Peyer's patch (tissue), 4 donors: ENCODE data around the gene AP2A1. TPM values are rescaled to one million over a fixed set of nuclear protein-coding genes. Genes with fewer than 3 reads are reported as not detected.

Experiments
- DNase-seq, 3 donors: peaks; one replicate each; pipeline ENCODE4 v3.0.0-alpha.2; 2017 to 2019
- H3K27ac ChIP-seq, 4 donors: fragments of 200-600 bp; sonication (generic); one replicate each; pipeline ENCODE4 v1.5.1; 2016 to 2019
- H3K27me3 ChIP-seq, 2 donors: fragments of 200-600 bp; sonication (generic); one replicate each; pipeline ENCODE4 v1.5.1; 2019
- H3K36me3 ChIP-seq, 3 donors: fragments of 200-600 bp; sonication (generic); one replicate each; pipeline ENCODE4 v1.5.1; 2016 to 2019
- H3K4me1 ChIP-seq, 4 donors: fragments of 200-600 bp; sonication (generic); one replicate each; pipeline ENCODE4 v1.5.1; 2016 to 2019
- H3K4me3 ChIP-seq, 4 donors: fragments of 200-600 bp; sonication (generic); 1 replicate in 3 of 4; 2 replicates in 1 of 4; pipeline ENCODE4 v1.5.1; 2016 to 2019; ENCODE audit warnings: mild to moderate bottlenecking in 1 of 4
- H3K9me3 ChIP-seq, 4 donors: fragments of 200-600 bp; sonication (generic); one replicate each; pipeline ENCODE4 v1.5.1; 2016 to 2019; ENCODE audit warnings: mild to moderate bottlenecking in 1 of 4
- CTCF ChIP-seq, 6 experiments: fragments of 450-650 bp in 4 of 6; fragments of 200-600 bp in 2 of 6; sonication (generic) in 1 of 6; IDR thresholded peaks; one replicate each; pipeline ENCODE4 v1.5.1; 2017 to 2019; ENCODE audit warnings: antibody characterized with exemption in 6 of 6, mild to moderate bottlenecking in 3 of 6, moderate library complexity in 1 of 6
- POLR2A ChIP-seq, 2 donors: fragments of 450-650 bp; IDR thresholded peaks; one replicate each; pipeline ENCODE4 v1.5.1; 2017; ENCODE audit warnings: antibody characterized with exemption in 2 of 2, mild to moderate bottlenecking in 2 of 2, moderate library complexity in 2 of 2
- total RNA-seq, 4 donors: library from RNA; depleted of rRNA; stranded (reverse); fragments of >200 nt; gene quantifications; one replicate each; pipeline ENCODE4 v1.1.0, GENCODE V29; 2016

AP2A1 gene
- total RNA-seq, 4 donors from 2014 or later: 57.8 to 102 (median 85.1) TPM

- no peak for DNase-seq
- TF ChIP-seq POLR2A (IDR thresholded peaks at IDR 0.05) (no peak), CTCF (IDR thresholded peaks at IDR 0.05) (no peak)
- Histone ChIP-seq H3K36me3 (peaks cover 0 to 74% (median 0%) of the 10 kb centered on the region in 3 donors), H3K27ac (no peak overlapping the region), H3K4me3 (no peak overlapping the region), H3K27me3 (no peaks in the 10 kb centered on the region), H3K4me1 (no peaks in the 10 kb centered on the region), H3K9me3 (no peaks in the 10 kb centered on the region)
Measured at GRCh38 chr19:49830766-49831165, 64.0 kb downstream of the AP2A1 start.

GRCh38 chr19:49831592-49831991 is 64.8 kb downstream of the AP2A1 start:
- TF ChIP-seq POLR2A (IDR thresholded peaks at IDR 0.05): no peak
- TF ChIP-seq CTCF (IDR thresholded peaks at IDR 0.05): no peak
- Histone ChIP-seq H3K27ac (no peak overlapping the region), H3K36me3 (peaks cover 0 to 82% (median 0%) of the 10 kb centered on the region in 3 donors), H3K9me3 (no peaks in the 10 kb centered on the region), H3K4me1 (no peaks in the 10 kb centered on the region), H3K27me3 (no peaks in the 10 kb centered on the region), H3K4me3 (no peak overlapping the region)
- DNase-seq: no peak

GRCh38 chr19:49832556-49832955 is 65.8 kb downstream of the AP2A1 start:
- Histone ChIP-seq H3K4me1 (no peaks in the 10 kb centered on the region), H3K36me3 (peaks cover 0 to 92% (median 0%) of the 10 kb centered on the region in 3 donors), H3K4me3 (no peak overlapping the region), H3K27me3 (no peaks in the 10 kb centered on the region), H3K9me3 (no peaks in the 10 kb centered on the region), H3K27ac (no peak overlapping the region)
- TF ChIP-seq CTCF (IDR thresholded peaks at IDR 0.05): no peak
- no peak for TF ChIP-seq POLR2A (IDR thresholded peaks at IDR 0.05)
- no peak for DNase-seq

GRCh38 chr19:49833599-49833998 is 66.8 kb downstream of the AP2A1 start:
- H3K36me3 ChIP-seq: peaks cover 0 to 98% (median 0%) of the 10 kb centered on the region in 3 donors
- no peak for TF ChIP-seq CTCF (IDR thresholded peaks at IDR 0.05)
- TF ChIP-seq POLR2A (IDR thresholded peaks at IDR 0.05): no peak

GRCh38 chr19:49835562-49835961 is 68.8 kb downstream of the AP2A1 start:
- Histone ChIP-seq H3K4me3 (no peak overlapping the region), H3K36me3 (peaks cover 0 to 85% (median 0%) of the 10 kb centered on the region in 3 donors)

More at GRCh38 chr19:49833599-49833998, 66.8 kb downstream of the AP2A1 start:
- no peak for DNase-seq
- no peaks in the 10 kb centered on the region for H3K27me3 ChIP-seq
- no peak overlapping the region for H3K4me3 ChIP-seq
- no peak overlapping the region for H3K27ac ChIP-seq
- H3K9me3 ChIP-seq: no peaks in the 10 kb centered on the region
- no peaks in the 10 kb centered on the region for H3K4me1 ChIP-seq

More at GRCh38 chr19:49835562-49835961, 68.8 kb downstream of the AP2A1 start:
- H3K9me3 ChIP-seq: no peaks in the 10 kb centered on the region
- no peaks in the 10 kb centered on the region for H3K4me1 ChIP-seq
- H3K27me3 ChIP-seq: no peaks in the 10 kb centered on the region
- DNase-seq: no peak
- TF ChIP-seq CTCF (IDR thresholded peaks at IDR 0.05): no peak
- no peak for TF ChIP-seq POLR2A (IDR thresholded peaks at IDR 0.05)
- no peak overlapping the region for H3K27ac ChIP-seq
